GM23338 (cell line): ENCODE measurements around the gene DPF1. TPM values are rescaled to one million over a fixed set of nuclear protein-coding genes. Genes with fewer than 3 reads are reported as not detected.
"Not testable (repeated sequence)": the region's sequence is repeated elsewhere in the genome, so short reads cannot be mapped to it uniquely, and the experiment has no call there.

Source experiments
- ATAC-seq: fragments of 200-7000 bp; cut with Tn5 transposase; 3 replicates; pipeline ENCODE4 v1.9.1; 2020
- DNase-seq: peaks from one replicate; pipeline ENCODE4 v3.0.0-alpha.2; 2015; ENCODE audit warnings: low spot score
- H2AFZ ChIP-seq: fragments of 200-600 bp; sonication (generic); 2 replicates; pipeline ENCODE4 v1.8.0; 2016; ENCODE audit warnings: antibody characterized with exemption, mild to moderate bottlenecking, moderate library complexity
- H3F3A ChIP-seq: fragments of 200-600 bp; sonication (generic); replicated peaks from 2 replicates; pipeline ENCODE4 v1.8.0; 2017; ENCODE audit warnings: antibody characterized with exemption, mixed run types, low read depth
- H3K27ac ChIP-seq: fragments of 200-600 bp; sonication (generic); 2 replicates; pipeline ENCODE4 v1.6.1; 2016; ENCODE audit warnings: low read depth
- H3K27me3 ChIP-seq: fragments of 200-600 bp; sonication (generic); 2 replicates; pipeline ENCODE4 v1.8.0; 2016; ENCODE audit warnings: mild to moderate bottlenecking, mixed run types, moderate library complexity; ENCODE audit not compliant: insufficient read depth
- H3K36me3 ChIP-seq: fragments of 200-600 bp; sonication (generic); 2 replicates; pipeline ENCODE4 v1.8.0; 2016; ENCODE audit warnings: mild to moderate bottlenecking; ENCODE audit not compliant: insufficient read depth
- H3K4me1 ChIP-seq: fragments of 200-600 bp; sonication (generic); 2 replicates; pipeline ENCODE4 v1.8.0; 2016; ENCODE audit warnings: mild to moderate bottlenecking, moderate library complexity; ENCODE audit not compliant: insufficient read depth
- H3K4me2 ChIP-seq: fragments of 200-600 bp; sonication (generic); 2 replicates; pipeline ENCODE4 v1.7.1; 2017; ENCODE audit warnings: mixed run types
- H3K4me3 ChIP-seq: fragments of 200-600 bp; sonication (generic); 2 replicates; pipeline ENCODE4 v1.6.1; 2016; ENCODE audit warnings: mixed run types
- H3K79me2 ChIP-seq: fragments of 200-600 bp; sonication (generic); replicated peaks from 2 replicates; pipeline ENCODE4 v1.8.0; 2017; ENCODE audit warnings: mild to moderate bottlenecking; ENCODE audit not compliant: insufficient read depth
- H3K9me2 ChIP-seq: fragments of 200-600 bp; sonication (generic); 2 replicates; pipeline ENCODE4 v1.8.0; 2017; ENCODE audit not compliant: insufficient read depth
- H4K20me1 ChIP-seq: fragments of 200-600 bp; sonication (generic); replicated peaks from 2 replicates; pipeline ENCODE4 v1.8.0; 2017; ENCODE audit warnings: mild to moderate bottlenecking; ENCODE audit not compliant: insufficient read depth
- H3K27ac Mint-ChIP-seq: 2 replicates; pipeline ENCODE4 v1.8.0; 2020; ENCODE audit warnings: inconsistent platforms, mild to moderate bottlenecking, moderate library complexity, mixed read lengths
- H3K27me3 Mint-ChIP-seq: 3 replicates; pipeline ENCODE4 v1.8.0; 2022; ENCODE audit warnings: low read depth, mild to moderate bottlenecking, moderate library complexity, mixed read lengths, inconsistent platforms; ENCODE audit not compliant: insufficient read depth, poor library complexity
- H3K36me3 Mint-ChIP-seq: 3 replicates; pipeline ENCODE4 v1.8.0; 2021; ENCODE audit warnings: low read depth, mild to moderate bottlenecking, inconsistent platforms, moderate library complexity, mixed read lengths
- H3K4me1 Mint-ChIP-seq: 3 replicates; pipeline ENCODE4 v1.8.0; 2020; ENCODE audit warnings: mild to moderate bottlenecking, inconsistent platforms, mixed read lengths
- H3K4me3 Mint-ChIP-seq: 3 replicates; pipeline ENCODE4 v1.8.0; 2021; ENCODE audit warnings: moderate library complexity, mild to moderate bottlenecking, inconsistent platforms, mixed read lengths
- H3K9me3 Mint-ChIP-seq: 3 replicates; pipeline ENCODE4 v1.8.0; 2020; ENCODE audit warnings: moderate library complexity, mild to moderate bottlenecking, inconsistent platforms, mixed read lengths
- CREB1 ChIP-seq: fragments of 250-450 bp; sonication (Bioruptor Pico); IDR thresholded peaks from 2 replicates; pipeline ENCODE4 v1.5.0; 2020; ENCODE audit warnings: low read depth, mild to moderate bottlenecking, moderate library complexity
- ETS1 ChIP-seq: IDR thresholded peaks from 2 replicates; pipeline ENCODE4 v1.6.1; 2016; ENCODE audit warnings: antibody characterized with exemption
- JUNB ChIP-seq: IDR thresholded peaks from one replicate; pipeline ENCODE4 v1.6.1; 2016; ENCODE audit warnings: antibody characterized with exemption; ENCODE audit not compliant: unreplicated experiment
- POLR2AphosphoS5 ChIP-seq: IDR thresholded peaks from 2 replicates; pipeline ENCODE4 v1.6.1; 2016; ENCODE audit warnings: antibody characterized with exemption, low read depth
- REST ChIP-seq: IDR thresholded peaks from one replicate; pipeline ENCODE4 v1.6.1; 2018; ENCODE audit warnings: antibody characterized with exemption; ENCODE audit not compliant: unreplicated experiment
- STAT1 ChIP-seq: IDR thresholded peaks from one replicate; pipeline ENCODE4 v1.6.1; 2016; ENCODE audit warnings: antibody characterized with exemption; ENCODE audit not compliant: unreplicated experiment
- ZNF114 ChIP-seq: fragments of 250-450 bp; sonication (Bioruptor Pico); IDR thresholded peaks from 2 replicates; pipeline ENCODE4 v1.5.0; 2020; ENCODE audit warnings: mild to moderate bottlenecking, moderate library complexity
- ZNF331 ChIP-seq: fragments of 250-450 bp; sonication (Bioruptor Pico); IDR thresholded peaks from 2 replicates; pipeline ENCODE4 v1.5.0; 2020; ENCODE audit warnings: low read depth, mild to moderate bottlenecking, moderate library complexity
- polyA plus RNA-seq: library from polyadenylated mRNA; unstranded; fragments of >200 nt; fragmentation: Nextera tagmentation; extraction: Ambion mirVana; gene quantifications from 2 replicates; pipeline ENCODE4 v1.2.1, GENCODE V29; 2016
- total RNA-seq: library from RNA; depleted of rRNA; stranded (reverse); fragments of >200 nt; shearing (Covaris generic); gene quantifications from 2 replicates; pipeline ENCODE4 v1.2.3, GENCODE V29; 2014

DPF1 gene
- total and polyA plus RNA-seq, 2 experiments from 2014 or later: 8.3 to 11.7 TPM

- H3K4me1 Mint-ChIP-seq: peaks cover 22% of the 10 kb centered on the region
- H3K27ac Mint-ChIP-seq, H3K36me3 ChIP-seq, H3K27ac ChIP-seq, H3K36me3 Mint-ChIP-seq, H2AFZ ChIP-seq, H3K4me3 ChIP-seq, H3K27me3 ChIP-seq, H3F3A ChIP-seq, H3K4me2 ChIP-seq, ATAC-seq, H4K20me1 ChIP-seq, DNase-seq, H3K79me2 ChIP-seq, H3K9me2 ChIP-seq, H3K9me3 Mint-ChIP-seq, H3K4me3 Mint-ChIP-seq: not testable (repeated sequence)
- peaks cover 34% of the 10 kb centered on the region for H3K27me3 Mint-ChIP-seq
- H3K4me1 ChIP-seq: peaks cover 19% of the 10 kb centered on the region
Measured at GRCh38 chr19:38230506-38231133, 6.6 kb upstream of the DPF1 start.

GRCh38 chr19:38229585-38230073, 5.6 kb upstream of the DPF1 start:
- H3K4me1 Mint-ChIP-seq: peaks cover 22% of the 10 kb centered on the region
- no peaks in the 10 kb centered on the region for H4K20me1 ChIP-seq
- DNase-seq (peak; percentile 79), ATAC-seq (peak; percentile 36)
- 0 out of 2 replicates have a peak, but pooled peaks cover 3% of the 10 kb centered on the region for H3K79me2 ChIP-seq
- peak overlapping the region; percentile 88; the same call in 1 of the 2 replicates for H2AFZ ChIP-seq
- no peak overlapping the region for H3K27ac ChIP-seq
- H3F3A ChIP-seq: peaks cover 16% of the 10 kb centered on the region
- H3K36me3 Mint-ChIP-seq: no peaks in the 10 kb centered on the region; the same call in 2 of the 3 replicates
- TF ChIP-seq ETS1 (peak; percentile 74), POLR2AphosphoS5 (no peak), CREB1 (CRISPR knock-in tag) (peak; percentile 33; the same call in 1 of the 2 replicates)
- H3K27me3 ChIP-seq: peaks cover 4% of the 10 kb centered on the region; the same call in 1 of the 2 replicates
- H3K4me1 ChIP-seq: peaks cover 19% of the 10 kb centered on the region
- peak overlapping the region; percentile 84 for H3K4me3 ChIP-seq
- peaks cover 34% of the 10 kb centered on the region for H3K27me3 Mint-ChIP-seq
- H3K27ac Mint-ChIP-seq: no peak overlapping the region
- no peaks in the 10 kb centered on the region for H3K36me3 ChIP-seq
- peak overlapping the region; percentile 63 for H3K4me3 Mint-ChIP-seq
- H3K9me2 ChIP-seq: no peaks in the 10 kb centered on the region
- peak overlapping the region; percentile 97 for H3K4me2 ChIP-seq
- no peaks in the 10 kb centered on the region for H3K9me3 Mint-ChIP-seq

GRCh38 chr19:38228491-38229439, 4.7 kb upstream of the DPF1 start:
- peaks cover 16% of the 10 kb centered on the region for H3K4me1 ChIP-seq
- Mint-ChIP-seq H3K4me1 (peaks cover 18% of the 10 kb centered on the region), H3K4me3 (peak overlapping the region; percentile 81), H3K27ac (no peak overlapping the region), H3K36me3 (no peaks in the 10 kb centered on the region; the same call in 2 of the 3 replicates), H3K27me3 (peaks cover 27% of the 10 kb centered on the region), H3K9me3 (no peaks in the 10 kb centered on the region; the same call in 1 of the 3 replicates)
- DNase-seq (peak; percentile 87), ATAC-seq (peak; percentile 10)
- no peak overlapping the region for H3K27ac ChIP-seq
- H3K36me3 ChIP-seq: no peaks in the 10 kb centered on the region
- H3K4me3 ChIP-seq: peak overlapping the region; percentile 84
- peak overlapping the region; percentile 80 for H2AFZ ChIP-seq
- H3F3A ChIP-seq: peaks cover 16% of the 10 kb centered on the region
- H3K9me2 ChIP-seq: no peaks in the 10 kb centered on the region
- peaks cover 4% of the 10 kb centered on the region; the same call in 1 of the 2 replicates for H3K27me3 ChIP-seq
- H4K20me1 ChIP-seq: no peaks in the 10 kb centered on the region
- 0 out of 2 replicates have a peak, but pooled peaks cover 3% of the 10 kb centered on the region for H3K79me2 ChIP-seq
- peak overlapping the region; percentile 97 for H3K4me2 ChIP-seq
- TF ChIP-seq JUNB: no peak
- TF ChIP-seq ETS1: no peak
- TF ChIP-seq REST: no peak
- TF ChIP-seq ZNF114 (CRISPR knock-in tag): no peak
- TF ChIP-seq ZNF331 (CRISPR knock-in tag): no peak
- no peak for TF ChIP-seq STAT1
